GM18951 (cell line): Measurements from ENCODE around the gene EFHC1.

Experiments
- POLR2A ChIP-seq: IDR thresholded peaks from 4 replicates; pipeline ENCODE4 v1.6.1; 2011; ENCODE audit warnings: mild to moderate bottlenecking; ENCODE audit not compliant: insufficient read length, insufficient read depth; ENCODE audit errors: extremely low read depth
- in situ Hi-C: fragments of 300-500 bp; cut with MboI; formaldehyde crosslinking; loops from one replicate; pipeline ENCODE4 v1.12.0; 2022; ENCODE audit warnings: low sequenced_read_pairs, mixed read lengths, inconsistent platforms; ENCODE audit not compliant: unreplicated experiment

Gene EFHC1

DNA sequence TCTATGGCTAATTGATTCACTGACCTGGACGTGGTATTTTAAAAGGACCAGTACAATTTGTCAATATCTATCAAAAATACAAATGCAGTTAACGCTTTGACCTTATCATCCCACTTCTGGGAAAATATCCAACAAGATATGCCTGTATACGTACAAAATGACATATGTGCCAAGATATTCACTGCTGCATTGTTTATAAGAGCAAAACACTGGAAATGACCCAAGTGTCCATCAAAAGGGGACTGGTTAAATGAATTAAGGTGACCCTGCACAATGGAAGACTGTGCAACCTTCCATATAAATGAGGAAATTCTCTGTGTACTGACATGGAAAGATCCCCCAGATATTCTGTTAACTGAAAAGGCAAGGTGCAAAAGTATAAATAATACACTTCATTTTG lies 142.8 kb downstream of the EFHC1 start:
- in situ Hi-C loops = no loop called here
- TF ChIP-seq POLR2A = no peak

DNA sequence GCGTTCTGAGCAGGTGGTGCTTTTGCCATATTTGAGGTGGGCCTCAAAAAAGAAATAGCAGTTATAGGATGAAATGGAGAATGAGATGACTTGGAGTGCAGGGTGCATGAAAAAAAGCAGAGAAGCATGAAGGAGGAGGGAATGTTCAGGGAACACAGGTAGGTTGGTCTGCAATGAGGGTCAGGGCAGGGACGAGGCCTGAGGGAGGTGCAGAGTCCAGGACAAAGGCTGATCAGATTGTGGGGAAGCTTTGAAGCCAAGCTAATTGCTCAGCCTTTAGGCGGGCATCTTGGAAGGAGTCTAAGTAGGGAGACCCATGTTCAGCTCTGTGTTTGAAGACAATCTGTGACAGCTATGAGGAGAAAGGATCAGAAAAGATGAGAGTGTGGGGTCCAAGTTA lies 144.7 kb downstream of the EFHC1 start:
- in situ Hi-C loops = no loop called here
- TF ChIP-seq POLR2A = no peak

DNA sequence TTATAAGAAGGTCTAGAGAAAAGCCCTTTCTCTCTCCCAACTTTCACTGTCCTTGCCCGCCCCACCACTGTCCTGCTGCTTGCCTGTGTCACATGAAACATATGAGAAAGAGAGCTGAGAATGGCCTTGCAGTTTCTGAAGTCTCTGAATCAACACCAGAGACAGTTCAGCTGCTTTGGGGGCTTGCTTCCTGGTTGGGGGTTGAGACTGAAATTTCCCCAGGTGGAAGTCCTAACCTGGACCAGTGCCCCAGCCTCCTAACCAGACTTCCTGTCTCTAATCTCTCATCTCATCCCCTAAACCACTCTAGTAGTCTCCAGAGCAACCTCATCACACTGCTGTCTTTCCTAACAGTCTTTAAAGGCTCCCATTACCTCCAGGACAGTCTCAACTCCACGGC lies 146.1 kb downstream of the EFHC1 start:
- no peak for TF ChIP-seq POLR2A
- in situ Hi-C loops = no loop called here

DNA sequence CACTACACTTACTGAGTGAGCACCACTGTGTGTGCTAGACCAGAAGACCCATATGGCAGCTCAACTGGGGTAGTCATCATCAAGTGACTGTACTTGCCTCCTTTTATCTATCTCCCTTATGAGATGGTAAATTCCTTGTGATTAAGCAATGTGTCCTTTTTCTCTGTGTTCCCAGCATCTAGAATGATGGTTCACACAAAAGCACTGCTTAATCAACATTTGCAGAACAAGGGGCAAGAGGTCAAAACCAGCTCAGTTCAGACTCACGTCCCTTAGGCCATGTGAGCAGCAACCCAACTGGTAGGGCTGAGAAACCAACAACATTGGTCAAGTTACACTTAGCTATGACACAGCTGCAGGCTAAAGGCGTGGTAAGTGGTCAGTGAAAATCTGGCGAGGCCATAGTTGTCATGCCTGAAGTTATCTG lies 146.7 kb downstream of the EFHC1 start:
- in situ Hi-C loops = no loop called here
- no peak for TF ChIP-seq POLR2A

DNA sequence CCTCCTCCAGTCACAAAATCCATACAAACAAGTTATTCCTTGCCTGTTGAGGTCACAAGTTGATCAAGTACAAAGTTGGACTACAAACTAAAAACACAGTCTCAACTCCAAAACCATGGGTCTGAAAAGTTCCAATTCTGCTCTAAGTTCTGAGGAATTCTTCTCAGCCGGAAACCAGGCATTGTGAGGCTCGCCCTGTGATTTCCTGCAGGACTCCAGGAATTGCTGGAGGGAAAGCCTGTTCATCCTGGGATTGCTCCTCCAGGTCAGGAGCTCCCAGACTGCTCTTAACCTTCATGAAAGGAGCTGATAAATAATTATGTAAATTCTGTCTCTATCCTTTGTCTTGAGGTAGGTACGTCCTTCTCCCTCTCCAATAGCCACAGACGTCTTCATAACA lies 148.2 kb downstream of the EFHC1 start:
- TF ChIP-seq POLR2A = no peak
- in situ Hi-C loops = no loop called here

DNA sequence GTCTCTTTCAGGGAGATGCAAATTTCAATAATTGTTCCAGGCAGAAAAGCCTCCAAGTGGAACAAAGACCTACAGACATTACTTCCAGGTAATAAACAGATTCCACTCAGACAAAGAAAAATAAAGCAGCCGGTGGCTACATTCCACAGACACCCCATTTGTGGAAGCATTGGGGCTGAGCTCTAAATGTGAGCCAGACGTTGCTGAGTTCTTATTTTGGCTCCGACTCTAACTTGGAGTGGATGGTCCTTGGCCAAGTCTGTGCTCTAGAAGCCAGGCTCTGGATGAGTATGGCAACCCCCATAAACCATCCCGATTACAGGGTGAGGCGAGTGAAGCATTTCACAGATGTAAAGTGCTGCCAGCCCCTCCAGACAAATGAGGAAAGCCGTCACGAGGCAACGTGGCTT lies 150.2 kb downstream of the EFHC1 start:
- TF ChIP-seq POLR2A = no peak
- in situ Hi-C loops = no loop called here

DNA sequence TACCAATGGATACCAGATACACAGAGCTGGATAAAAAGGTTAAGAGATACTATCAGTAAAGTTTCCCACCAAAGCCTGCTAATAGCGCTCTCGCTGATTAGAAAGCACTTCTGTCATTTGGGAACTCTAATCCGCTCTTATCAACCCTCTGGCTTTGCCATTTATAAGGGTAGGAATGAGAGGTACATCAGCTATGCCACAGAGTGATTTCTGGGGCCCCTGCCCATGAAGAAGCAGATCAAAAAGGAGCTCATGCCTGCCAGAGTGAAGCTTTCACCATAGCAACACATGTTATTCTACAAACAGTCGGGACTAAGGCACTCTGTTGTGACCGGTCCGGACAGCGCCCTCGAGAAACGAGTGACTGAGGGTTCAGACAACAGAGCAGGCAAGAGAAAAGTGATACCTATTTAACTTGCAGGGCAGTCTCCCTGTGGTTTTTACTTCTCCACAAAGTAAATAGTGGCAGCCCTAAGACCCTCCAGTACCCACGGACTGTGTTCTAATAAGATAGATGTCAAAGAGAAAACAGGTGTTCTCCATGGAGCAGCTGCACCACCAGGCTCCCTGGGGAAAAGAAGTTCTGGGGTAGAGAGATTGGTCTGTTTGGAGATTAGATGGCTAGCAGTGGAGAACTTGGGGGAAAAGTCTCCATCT lies 151.1 kb downstream of the EFHC1 start:
- no peak for TF ChIP-seq POLR2A
- in situ Hi-C loops = no loop called here

DNA sequence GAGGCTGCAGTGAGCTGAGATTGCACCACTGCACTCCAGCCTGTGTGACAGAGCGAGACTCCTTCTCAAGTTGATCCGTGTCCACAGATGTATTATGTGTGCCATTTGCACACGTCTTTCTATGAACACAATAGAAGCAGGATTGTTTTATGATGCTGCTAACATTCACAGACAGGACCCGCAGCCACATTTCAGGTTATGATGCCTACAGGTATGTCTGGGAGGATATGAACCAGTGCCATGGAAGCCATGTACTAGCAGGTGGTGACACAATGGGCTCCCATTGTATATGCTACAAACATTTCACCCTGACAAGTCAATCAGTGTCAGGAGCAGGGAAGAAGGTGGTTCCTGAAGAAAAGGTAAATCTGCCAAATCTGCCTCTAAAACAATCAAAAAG lies 152.4 kb downstream of the EFHC1 start:
- in situ Hi-C loops = no loop called here
- no peak for TF ChIP-seq POLR2A

DNA sequence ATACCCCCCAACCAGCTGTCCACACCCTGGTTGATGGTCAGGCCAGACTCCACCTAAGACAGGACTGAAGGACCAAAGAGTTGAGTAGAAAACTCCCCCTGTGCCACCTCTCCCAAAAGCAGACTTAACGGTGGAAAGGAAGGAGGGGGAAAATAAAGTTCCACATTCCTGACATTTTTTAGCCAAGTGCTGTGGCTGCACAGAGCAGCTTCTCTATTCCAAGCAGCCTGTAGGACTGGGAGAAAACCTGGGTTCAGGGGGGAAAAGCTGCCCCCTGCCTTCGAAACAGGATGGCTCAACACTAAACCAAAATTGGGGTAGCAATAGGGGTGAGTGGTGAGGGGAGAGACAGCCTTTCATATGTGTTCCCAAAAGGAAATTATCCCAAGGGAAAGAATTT lies 153.2 kb downstream of the EFHC1 start:
- in situ Hi-C loops = no loop called here
- no peak for TF ChIP-seq POLR2A
